Measurements from ENCODE around the gene ASXL1.

Gene ASXL1

GRCh38 chr20:32446301-32447100, 88.4 kb downstream of the ASXL1 start:
- TF ChIP-seq GATA3 (IDR thresholded peaks at IDR 0.05; ENCODE audit: low read depth, low read length) (no peak), GATA2 (IDR thresholded peaks at IDR 0.05; ENCODE audit: low read depth, low read length) (no peak)

GRCh38 chr20:32447136-32448027, 89.3 kb downstream of the ASXL1 start:
- TF ChIP-seq GATA3 (IDR thresholded peaks at IDR 0.05; ENCODE audit: low read depth, low read length) (no peak), GATA2 (IDR thresholded peaks at IDR 0.05; ENCODE audit: low read depth, low read length) (no peak)

GRCh38 chr20:32448306-32449056, 90.3 kb downstream of the ASXL1 start:
- no peak for TF ChIP-seq GATA3 (IDR thresholded peaks at IDR 0.05; ENCODE audit: low read depth, low read length)
- TF ChIP-seq GATA2 (IDR thresholded peaks at IDR 0.05; ENCODE audit: low read depth, low read length): no peak

- TF ChIP-seq GATA3 (IDR thresholded peaks at IDR 0.05; ENCODE audit: low read depth, low read length) (no peak), GATA2 (IDR thresholded peaks at IDR 0.05; ENCODE audit: low read depth, low read length) (no peak)
Observed at GRCh38 chr20:32449057-32449889, 91.1 kb downstream of the ASXL1 start.

- TF ChIP-seq GATA2 (IDR thresholded peaks at IDR 0.05; ENCODE audit: low read depth, low read length) (peak; percentile 100), GATA3 (IDR thresholded peaks at IDR 0.05; ENCODE audit: low read depth, low read length) (peak; percentile 100)
Observed at GRCh38 chr20:32449890-32450401, 91.8 kb downstream of the ASXL1 start.

- no peak for TF ChIP-seq GATA3 (IDR thresholded peaks at IDR 0.05; ENCODE audit: low read depth, low read length)
- no peak for TF ChIP-seq GATA2 (IDR thresholded peaks at IDR 0.05; ENCODE audit: low read depth, low read length)
Observed at GRCh38 chr20:32450484-32451061, 92.4 kb downstream of the ASXL1 start.

GRCh38 chr20:32451340-32451681, 93.2 kb downstream of the ASXL1 start:
- TF ChIP-seq GATA2 (IDR thresholded peaks at IDR 0.05; ENCODE audit: low read depth, low read length): no peak

- no peak for TF ChIP-seq GATA2 (IDR thresholded peaks at IDR 0.05; ENCODE audit: low read depth, low read length)
- TF ChIP-seq GATA3 (IDR thresholded peaks at IDR 0.05; ENCODE audit: low read depth, low read length): no peak
Observed at GRCh38 chr20:32451682-32452461, 93.7 kb downstream of the ASXL1 start.

GRCh38 chr20:32452776-32453466, 94.8 kb downstream of the ASXL1 start:
- no peak for TF ChIP-seq GATA2 (IDR thresholded peaks at IDR 0.05; ENCODE audit: low read depth, low read length)
- TF ChIP-seq GATA3 (IDR thresholded peaks at IDR 0.05; ENCODE audit: low read depth, low read length): no peak

- TF ChIP-seq GATA2 (IDR thresholded peaks at IDR 0.05; ENCODE audit: low read depth, low read length) (no peak), GATA3 (IDR thresholded peaks at IDR 0.05; ENCODE audit: low read depth, low read length) (no peak)
Observed at GRCh38 chr20:32453467-32454163, 95.5 kb downstream of the ASXL1 start.

Data from SH-SY5Y (cell line).